Fibroblast of lung (primary cell): Measurements from ENCODE around the gene CHN2.

Experiments
- CTCF ChIP-seq, 2 donors: IDR thresholded peaks in 1 of 2; conservative IDR thresholded peaks in 1 of 2; 1 replicate in 1 of 2; 2 replicates in 1 of 2; pipeline ENCODE4 v1.5.1; 2011 to 2012; ENCODE audit warnings: low read length in 2 of 2, control low read depth in 1 of 2, inconsistent platforms in 1 of 2, low read depth in 1 of 2, mild to moderate bottlenecking in 1 of 2
- EZH2 ChIP-seq: IDR thresholded peaks from 2 replicates; pipeline ENCODE4 v1.5.1; 2012; ENCODE audit warnings: low read length, control low read depth, mild to moderate bottlenecking; ENCODE audit errors: missing control alignments

DNA sequence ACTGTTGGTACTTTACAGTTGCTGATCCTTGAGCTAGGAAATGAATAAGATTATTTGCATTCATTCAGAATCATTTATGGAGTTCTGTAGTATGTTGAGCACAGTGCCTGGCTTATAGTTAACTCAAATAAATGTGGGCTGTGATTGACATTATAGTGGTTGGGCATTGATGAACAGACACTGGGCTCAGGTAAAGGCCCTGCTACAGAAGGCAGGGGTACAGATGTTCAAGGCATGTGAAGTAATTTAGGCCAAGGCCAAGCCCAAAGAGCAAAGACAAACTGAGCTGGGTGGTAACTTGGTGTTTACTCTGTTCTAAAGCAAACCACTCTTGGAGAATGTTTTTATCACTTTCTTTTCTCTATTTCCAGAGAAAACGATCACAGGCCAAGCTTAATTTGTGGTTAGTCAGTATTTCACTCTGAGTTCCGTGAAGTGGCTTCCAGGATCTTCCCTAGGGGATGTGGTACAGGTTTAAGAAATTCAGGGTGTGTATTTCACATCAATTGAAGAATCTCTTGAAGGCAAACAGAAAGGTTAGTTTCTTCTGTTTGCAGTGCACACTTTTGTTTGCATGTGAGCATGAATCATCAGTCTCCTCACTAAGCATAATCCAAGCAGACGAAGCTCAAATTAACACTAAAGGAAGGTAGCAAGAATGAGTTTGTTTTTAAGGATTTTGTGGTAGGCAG lies 255.1 kb downstream of the CHN2 start:
- TF ChIP-seq CTCF (conservative IDR thresholded peaks at IDR 0.05 in 1 of 2, IDR thresholded peaks at IDR 0.05 in 1 of 2; ENCODE audit: low read depth in 1 of 2, low read length in 2 of 2) (no peak), EZH2 (no peak)
